Umbilical cord (tissue), 2 donors: ENCODE data around the gene OXTR. TPM values are rescaled to one million over a fixed set of nuclear protein-coding genes. Genes with fewer than 3 reads are reported as not detected.

Experiments used
- DNase-seq: peaks from one replicate; pipeline ENCODE4 v3.0.0-alpha.2; 2015; ENCODE audit warnings: low spot score
- total RNA-seq: library from RNA; depleted of rRNA; stranded (reverse); fragments of >200 nt; gene quantifications from one replicate; pipeline ENCODE4 v1.2.3, GENCODE V29; 2014; ENCODE audit warnings: low replicate concordance; ENCODE audit not compliant: insufficient read depth

The OXTR gene
- total RNA-seq, 1 donor from 2014 or later: 57.5 TPM

DNA sequence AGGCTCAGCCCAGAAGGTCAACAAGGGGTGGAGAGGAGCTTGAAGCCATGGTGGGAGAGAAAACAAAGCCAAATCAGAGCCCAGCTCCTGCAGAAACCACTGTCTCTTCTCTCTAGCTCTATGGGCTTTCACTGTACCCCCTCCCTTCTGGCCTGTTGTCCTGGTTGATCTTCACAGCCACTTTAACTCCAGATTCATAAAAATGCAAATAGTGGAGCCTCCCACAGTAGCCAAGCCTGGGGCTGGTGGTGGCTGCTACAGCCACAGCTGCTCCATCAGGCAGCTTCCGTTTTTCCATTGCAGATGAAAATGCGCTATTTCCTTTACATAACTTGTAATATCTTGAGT, 56.5 kb downstream of the OXTR start:
- no peak for DNase-seq

DNA sequence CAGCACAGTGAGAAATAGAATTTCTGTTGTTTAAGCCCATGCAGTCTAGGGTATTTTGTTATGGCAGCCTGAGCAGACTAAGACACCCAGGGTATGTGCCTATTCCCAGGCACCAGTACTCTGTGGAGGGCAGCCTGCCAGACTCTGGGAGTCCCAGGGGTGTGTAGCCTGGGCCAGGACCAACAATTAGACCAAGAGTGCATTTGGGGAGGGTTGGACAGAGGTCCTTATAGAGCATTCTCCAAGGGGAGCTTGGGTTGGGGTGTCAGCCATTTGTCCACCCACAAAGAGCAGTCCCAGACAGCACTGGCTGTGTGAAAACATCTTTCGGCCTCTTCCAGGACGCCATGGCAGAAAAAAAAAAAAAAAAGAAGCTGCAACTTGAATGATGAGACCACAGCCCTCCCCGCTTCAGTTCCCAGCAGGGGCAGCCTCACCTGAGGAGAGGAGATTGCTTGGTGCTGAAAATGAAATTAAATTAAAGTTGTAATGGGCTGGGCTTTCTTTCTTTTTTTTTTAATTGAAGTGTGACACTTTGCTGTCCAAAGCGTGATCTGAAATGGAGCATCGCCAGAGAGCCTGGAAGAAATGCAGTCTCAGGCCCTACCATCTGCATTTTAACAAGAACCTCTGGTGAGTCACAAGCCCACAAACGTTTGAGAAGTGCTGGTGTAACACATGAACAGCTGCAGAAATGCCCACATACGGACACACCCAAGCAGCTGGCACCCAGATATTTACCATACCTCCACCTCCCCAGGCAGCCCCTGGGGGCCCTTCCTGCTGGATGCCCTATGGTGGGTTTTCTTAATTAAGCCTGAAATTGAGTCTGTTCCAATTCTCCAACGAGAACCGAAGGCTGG, 57.1 kb downstream of the OXTR start:
- DNase-seq: no peak

DNA sequence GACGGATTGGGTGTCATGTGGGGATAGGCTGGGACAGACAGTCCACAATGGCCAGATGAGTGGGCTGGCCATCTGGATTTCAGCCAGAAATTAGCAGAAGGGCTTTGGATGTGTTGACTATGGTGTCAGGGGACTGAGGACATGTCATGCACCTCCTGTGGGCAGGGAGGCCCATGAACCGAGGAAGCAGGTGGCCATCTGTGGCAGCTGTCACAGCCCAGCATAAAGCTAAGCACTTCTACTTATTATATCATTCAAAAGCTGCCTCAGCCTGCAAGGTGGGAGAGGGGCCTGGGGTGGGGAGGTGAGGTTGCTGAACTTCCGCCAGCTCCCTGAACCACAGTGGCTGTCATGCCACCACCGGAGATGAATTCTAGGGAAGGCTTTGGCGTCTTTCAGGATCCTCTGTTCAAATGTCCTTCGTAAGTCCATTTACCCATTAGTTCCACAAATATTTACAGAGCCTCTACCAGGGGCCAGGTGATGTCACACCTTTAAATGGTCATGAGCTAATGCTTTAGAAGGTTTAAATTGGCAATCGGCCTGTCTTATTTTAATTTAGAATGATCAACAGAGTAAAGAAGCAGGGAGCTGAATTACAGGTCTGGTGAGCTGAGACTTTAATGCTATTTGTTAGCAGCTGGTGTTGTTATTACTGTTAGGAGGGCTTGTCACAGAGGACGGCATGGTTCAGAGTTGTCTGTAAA, 59.5 kb downstream of the OXTR start:
- DNase-seq: no peak

DNA sequence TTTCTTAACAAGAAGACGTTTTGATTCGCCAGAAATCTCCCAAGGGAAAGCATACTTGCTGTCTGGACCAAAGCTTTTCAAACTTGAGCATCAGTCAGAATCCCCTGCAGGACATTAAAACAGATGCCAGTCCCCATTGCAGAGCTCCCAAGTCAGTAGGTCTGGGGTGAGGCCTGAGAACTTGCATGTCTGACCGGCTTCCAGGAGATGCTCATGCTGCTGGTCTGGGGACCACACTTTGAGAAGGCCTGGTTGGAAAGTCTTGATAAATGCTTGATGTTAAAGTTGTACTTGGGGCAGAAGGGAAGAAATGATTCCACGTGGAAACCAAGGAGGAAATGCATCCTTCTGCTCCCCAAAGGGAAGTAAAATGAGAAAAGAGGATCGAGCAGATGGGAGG, 60.1 kb downstream of the OXTR start:
- peak; percentile 15 for DNase-seq

DNA sequence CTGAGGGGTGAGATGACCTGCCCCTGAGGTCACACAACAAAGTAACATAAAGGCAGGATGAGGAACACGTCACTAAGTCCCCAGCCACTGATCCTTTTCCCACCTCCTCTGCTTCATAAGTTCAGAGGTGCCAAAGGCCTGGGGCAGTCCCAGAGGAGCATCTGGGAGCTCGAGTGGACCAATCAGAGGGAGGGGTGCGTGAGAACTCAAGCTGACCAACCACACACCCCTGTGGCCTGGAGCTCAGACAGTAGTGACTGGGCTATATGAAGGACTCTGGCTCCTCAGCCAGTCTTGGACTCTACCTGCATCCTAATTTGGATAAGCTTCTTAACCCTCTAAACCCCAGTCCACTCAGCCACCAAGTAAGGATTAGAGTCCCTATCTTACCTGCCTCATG, 63.8 kb downstream of the OXTR start:
- no peak for DNase-seq

DNA sequence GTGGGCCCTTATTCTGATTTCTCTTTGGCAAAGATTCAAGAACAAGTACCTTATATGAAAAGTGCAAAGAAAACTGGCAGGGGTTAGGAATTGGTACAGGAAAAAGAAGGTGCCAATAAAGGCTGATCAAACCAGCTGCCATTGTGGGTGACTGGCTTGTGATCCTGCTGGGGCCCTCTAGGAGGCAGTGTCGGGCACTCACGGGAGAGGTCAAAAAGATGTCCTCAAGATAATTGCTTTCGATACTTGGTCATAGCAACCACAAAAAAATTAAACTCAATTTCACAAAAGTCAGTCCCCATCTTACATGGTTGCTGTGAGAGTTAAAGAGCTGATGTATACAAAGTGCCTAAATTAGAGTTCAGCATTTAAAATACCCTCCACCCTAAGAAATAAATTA, 66.9 kb downstream of the OXTR start:
- no peak for DNase-seq

Other genes with a start within 250 kb of the OXTR start
- 3.9 TPM for gene SSUH2, start 124.8 kb downstream of the OXTR start, total RNA-seq
- not detected for gene CAV3, start 35.8 kb downstream of the OXTR start, total RNA-seq
- 38.3 TPM for gene RAD18, start 193.9 kb upstream of the OXTR start, total RNA-seq